HL-60 (cell line): ENCODE measurements around the gene UGT2B7.

Experiments
- POLR2AphosphoS5 ChIP-seq: IDR thresholded peaks from 2 replicates; pipeline ENCODE4 v1.6.1; 2012; ENCODE audit warnings: low read depth
- TF ChIP-seq, protein P1 (sequence below): IDR thresholded peaks from one replicate; pipeline ENCODE4 v1.5.1; 2011; ENCODE audit warnings: low read length, control low read depth, inconsistent platforms; ENCODE audit not compliant: insufficient read depth
- TF ChIP-seq, protein P2 (sequence below): IDR thresholded peaks from 2 replicates; pipeline ENCODE4 v1.6.1; 2012; ENCODE audit warnings: low read depth; ENCODE audit not compliant: insufficient replicate concordance

DNA sequence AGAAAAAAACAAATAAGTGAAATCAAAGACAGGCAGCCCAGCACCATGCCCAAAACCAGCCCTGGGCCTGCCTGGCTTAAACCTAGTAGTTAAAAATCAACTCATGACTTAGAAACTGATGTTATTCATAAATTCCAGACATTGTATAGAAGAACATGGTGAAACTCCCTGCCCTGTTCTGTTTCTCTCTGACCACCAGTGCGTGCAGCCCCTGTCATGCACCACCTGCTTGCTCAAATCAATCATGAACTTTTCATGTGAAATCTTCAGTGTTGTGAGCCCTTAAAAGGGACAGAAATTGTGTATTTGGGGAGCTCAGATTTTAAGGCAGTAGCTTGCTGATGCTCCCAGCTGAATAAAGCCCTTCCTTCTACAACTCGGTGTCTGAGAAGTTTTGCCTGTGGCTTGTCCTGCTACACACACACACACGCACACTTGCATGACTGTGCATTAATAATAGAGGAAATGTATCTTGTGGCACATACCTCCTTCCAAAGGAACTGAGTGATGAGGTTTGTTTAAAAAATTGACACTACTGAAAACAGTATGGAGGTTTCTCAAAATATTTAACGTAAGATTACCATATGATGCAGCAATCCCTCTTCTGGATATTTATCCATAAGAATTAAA, 39.2 kb upstream of the UGT2B7 start:
- TF ChIP-seq, protein P1, sequence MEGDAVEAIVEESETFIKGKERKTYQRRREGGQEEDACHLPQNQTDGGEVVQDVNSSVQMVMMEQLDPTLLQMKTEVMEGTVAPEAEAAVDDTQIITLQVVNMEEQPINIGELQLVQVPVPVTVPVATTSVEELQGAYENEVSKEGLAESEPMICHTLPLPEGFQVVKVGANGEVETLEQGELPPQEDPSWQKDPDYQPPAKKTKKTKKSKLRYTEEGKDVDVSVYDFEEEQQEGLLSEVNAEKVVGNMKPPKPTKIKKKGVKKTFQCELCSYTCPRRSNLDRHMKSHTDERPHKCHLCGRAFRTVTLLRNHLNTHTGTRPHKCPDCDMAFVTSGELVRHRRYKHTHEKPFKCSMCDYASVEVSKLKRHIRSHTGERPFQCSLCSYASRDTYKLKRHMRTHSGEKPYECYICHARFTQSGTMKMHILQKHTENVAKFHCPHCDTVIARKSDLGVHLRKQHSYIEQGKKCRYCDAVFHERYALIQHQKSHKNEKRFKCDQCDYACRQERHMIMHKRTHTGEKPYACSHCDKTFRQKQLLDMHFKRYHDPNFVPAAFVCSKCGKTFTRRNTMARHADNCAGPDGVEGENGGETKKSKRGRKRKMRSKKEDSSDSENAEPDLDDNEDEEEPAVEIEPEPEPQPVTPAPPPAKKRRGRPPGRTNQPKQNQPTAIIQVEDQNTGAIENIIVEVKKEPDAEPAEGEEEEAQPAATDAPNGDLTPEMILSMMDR, result no peak
- no peak for TF ChIP-seq POLR2AphosphoS5
- TF ChIP-seq, protein P2, sequence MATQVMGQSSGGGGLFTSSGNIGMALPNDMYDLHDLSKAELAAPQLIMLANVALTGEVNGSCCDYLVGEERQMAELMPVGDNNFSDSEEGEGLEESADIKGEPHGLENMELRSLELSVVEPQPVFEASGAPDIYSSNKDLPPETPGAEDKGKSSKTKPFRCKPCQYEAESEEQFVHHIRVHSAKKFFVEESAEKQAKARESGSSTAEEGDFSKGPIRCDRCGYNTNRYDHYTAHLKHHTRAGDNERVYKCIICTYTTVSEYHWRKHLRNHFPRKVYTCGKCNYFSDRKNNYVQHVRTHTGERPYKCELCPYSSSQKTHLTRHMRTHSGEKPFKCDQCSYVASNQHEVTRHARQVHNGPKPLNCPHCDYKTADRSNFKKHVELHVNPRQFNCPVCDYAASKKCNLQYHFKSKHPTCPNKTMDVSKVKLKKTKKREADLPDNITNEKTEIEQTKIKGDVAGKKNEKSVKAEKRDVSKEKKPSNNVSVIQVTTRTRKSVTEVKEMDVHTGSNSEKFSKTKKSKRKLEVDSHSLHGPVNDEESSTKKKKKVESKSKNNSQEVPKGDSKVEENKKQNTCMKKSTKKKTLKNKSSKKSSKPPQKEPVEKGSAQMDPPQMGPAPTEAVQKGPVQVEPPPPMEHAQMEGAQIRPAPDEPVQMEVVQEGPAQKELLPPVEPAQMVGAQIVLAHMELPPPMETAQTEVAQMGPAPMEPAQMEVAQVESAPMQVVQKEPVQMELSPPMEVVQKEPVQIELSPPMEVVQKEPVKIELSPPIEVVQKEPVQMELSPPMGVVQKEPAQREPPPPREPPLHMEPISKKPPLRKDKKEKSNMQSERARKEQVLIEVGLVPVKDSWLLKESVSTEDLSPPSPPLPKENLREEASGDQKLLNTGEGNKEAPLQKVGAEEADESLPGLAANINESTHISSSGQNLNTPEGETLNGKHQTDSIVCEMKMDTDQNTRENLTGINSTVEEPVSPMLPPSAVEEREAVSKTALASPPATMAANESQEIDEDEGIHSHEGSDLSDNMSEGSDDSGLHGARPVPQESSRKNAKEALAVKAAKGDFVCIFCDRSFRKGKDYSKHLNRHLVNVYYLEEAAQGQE, result no peak
